Measurements from ENCODE around the gene FSTL4.

GRCh38 chr5:133531178-133531577 is 81.2 kb downstream of the FSTL4 start:
- no peak for TF ChIP-seq CTCF (IDR thresholded peaks at IDR 0.05; ENCODE audit: low read length)
- no peak for TF ChIP-seq EZH2phosphoT487 (IDR thresholded peaks at IDR 0.05; ENCODE audit: low read length)
